Measurements from ENCODE around the gene NAV1. TPM values are rescaled to one million over a fixed set of nuclear protein-coding genes. Genes with fewer than 3 reads are reported as not detected.

Gene NAV1
- total RNA-seq, 1 donor from 2014 or later: 288 TPM

DNA sequence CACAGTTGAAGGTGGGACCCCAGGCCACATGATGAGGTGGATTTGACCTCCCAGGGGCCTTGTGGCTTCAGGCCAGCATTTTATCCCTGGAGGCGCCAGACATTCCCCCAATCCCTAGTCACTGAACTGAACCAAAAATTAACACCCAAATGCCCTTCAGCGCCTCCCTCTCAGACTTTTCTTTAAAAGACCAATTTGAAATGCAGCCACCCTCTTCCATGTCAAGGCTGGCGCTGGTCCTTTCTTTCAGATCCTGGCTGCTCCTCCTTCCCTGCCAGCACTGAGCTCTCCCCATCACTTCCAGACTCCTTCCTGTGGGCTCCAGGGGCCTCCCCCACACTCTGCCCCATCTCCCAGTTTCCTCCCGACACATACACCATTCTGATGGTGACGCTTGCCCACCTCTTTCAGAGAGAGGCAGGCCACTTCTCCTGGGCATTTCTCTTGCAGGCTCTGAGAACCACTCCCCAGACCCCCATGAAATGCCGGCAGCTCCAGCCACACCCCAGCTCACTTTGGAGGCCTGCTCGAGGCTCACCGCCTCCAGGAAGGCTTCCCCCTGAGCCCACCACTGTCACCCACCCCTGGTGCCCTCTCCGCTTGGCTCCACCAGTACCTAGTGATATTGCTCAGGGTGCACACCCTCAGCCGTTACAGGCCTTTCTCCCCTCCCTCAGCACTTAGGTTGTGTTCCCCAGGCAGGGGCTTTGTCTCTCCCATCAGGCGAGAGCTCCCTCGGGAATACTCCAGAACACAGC lies 27.0 kb downstream of the NAV1 start:
- no peaks in the 10 kb centered on the region for H3K27me3 Mint-ChIP-seq (ENCODE audit: unreplicated experiment)
- H3K4me1 Mint-ChIP-seq (ENCODE audit: unreplicated experiment): peaks cover 46% of the 10 kb centered on the region

DNA sequence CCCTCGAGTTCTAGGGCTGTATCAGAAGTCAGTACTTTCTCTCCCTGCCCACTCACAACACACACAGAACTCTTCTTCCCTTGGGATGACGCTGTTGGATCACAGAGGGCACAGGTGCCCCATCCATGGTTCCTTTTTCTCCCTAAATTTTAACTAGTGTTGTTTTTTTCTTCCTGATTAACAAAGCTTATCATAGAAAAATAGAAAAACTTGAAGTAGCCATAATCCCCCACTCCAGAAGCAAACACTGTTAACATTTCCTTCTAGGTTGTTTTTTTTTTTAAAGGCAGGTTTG lies 27.5 kb downstream of the NAV1 start:
- H3K27me3 Mint-ChIP-seq (ENCODE audit: unreplicated experiment): no peaks in the 10 kb centered on the region
- H3K9me3 Mint-ChIP-seq (ENCODE audit: unreplicated experiment): no peaks in the 10 kb centered on the region
- no peak overlapping the region for H3K4me3 Mint-ChIP-seq (ENCODE audit: unreplicated experiment)
- H3K4me1 Mint-ChIP-seq (ENCODE audit: unreplicated experiment): peaks cover 40% of the 10 kb centered on the region
- TF ChIP-seq, protein P1, sequence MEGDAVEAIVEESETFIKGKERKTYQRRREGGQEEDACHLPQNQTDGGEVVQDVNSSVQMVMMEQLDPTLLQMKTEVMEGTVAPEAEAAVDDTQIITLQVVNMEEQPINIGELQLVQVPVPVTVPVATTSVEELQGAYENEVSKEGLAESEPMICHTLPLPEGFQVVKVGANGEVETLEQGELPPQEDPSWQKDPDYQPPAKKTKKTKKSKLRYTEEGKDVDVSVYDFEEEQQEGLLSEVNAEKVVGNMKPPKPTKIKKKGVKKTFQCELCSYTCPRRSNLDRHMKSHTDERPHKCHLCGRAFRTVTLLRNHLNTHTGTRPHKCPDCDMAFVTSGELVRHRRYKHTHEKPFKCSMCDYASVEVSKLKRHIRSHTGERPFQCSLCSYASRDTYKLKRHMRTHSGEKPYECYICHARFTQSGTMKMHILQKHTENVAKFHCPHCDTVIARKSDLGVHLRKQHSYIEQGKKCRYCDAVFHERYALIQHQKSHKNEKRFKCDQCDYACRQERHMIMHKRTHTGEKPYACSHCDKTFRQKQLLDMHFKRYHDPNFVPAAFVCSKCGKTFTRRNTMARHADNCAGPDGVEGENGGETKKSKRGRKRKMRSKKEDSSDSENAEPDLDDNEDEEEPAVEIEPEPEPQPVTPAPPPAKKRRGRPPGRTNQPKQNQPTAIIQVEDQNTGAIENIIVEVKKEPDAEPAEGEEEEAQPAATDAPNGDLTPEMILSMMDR (IDR thresholded peaks at IDR 0.05): no peak
- no peak overlapping the region for H3K27ac Mint-ChIP-seq (ENCODE audit: unreplicated experiment)
- no peak for DNase-seq (ENCODE audit: extremely low spot score, unreplicated experiment)
- H3K36me3 Mint-ChIP-seq (ENCODE audit: unreplicated experiment): no peaks in the 10 kb centered on the region

More for the DNA sequence above, 27.0 kb downstream of the NAV1 start:
- Mint-ChIP-seq H3K9me3 (ENCODE audit: unreplicated experiment) (no peaks in the 10 kb centered on the region), H3K4me3 (ENCODE audit: unreplicated experiment) (no peak overlapping the region), H3K27ac (ENCODE audit: unreplicated experiment) (peak overlapping the region; percentile 42), H3K36me3 (ENCODE audit: unreplicated experiment) (no peaks in the 10 kb centered on the region)
- no peak for DNase-seq (ENCODE audit: extremely low spot score, unreplicated experiment)
- TF ChIP-seq, protein P1 (IDR thresholded peaks at IDR 0.05): no peak

DNA sequence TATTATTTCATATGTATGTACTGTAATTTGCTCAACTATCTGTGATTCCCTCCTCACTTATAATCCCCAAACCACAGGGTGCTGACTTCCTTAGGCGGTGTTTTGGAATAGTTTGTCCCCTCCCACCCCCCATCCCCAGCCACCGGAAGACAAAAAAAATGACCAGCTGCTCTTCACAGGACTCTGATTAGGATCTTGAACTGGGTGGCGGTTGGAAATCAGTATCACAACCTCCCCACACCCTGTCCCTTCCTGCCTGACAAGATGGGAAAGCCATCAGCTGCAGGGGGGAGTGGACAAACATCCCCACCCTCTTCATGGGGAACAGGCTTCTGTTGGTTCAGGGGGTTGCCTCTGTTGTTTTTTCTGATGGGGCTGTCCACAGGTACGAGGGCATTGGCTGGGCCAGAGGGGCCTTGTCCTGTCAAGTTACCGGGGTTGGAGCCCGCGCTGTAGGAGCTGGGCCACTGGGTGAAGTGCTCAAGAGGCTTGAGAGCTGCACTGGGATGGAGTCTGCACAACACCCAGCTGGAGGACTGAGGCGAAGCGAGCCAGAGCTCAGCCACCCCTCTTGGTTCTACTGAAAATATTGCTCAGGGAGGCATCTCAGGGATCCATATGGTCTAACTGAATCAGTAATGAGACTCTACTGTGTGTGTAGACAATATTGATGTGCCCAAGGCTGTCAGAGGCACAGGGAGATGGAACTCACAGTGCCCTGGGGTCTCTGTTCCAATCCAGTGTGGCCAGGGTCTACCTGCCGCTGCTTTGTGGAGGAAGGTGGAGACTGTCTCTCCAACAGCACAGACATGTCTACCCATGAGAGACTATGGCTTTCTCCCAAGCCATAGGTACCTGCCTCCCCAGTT lies 28.2 kb downstream of the NAV1 start:
- H3K27ac Mint-ChIP-seq (ENCODE audit: unreplicated experiment): no peak overlapping the region
- no peak for DNase-seq (ENCODE audit: extremely low spot score, unreplicated experiment)
- H3K9me3 Mint-ChIP-seq (ENCODE audit: unreplicated experiment): no peaks in the 10 kb centered on the region
- no peaks in the 10 kb centered on the region for H3K36me3 Mint-ChIP-seq (ENCODE audit: unreplicated experiment)
- TF ChIP-seq, protein P1 (IDR thresholded peaks at IDR 0.05): no peak
- no peak overlapping the region for H3K4me3 Mint-ChIP-seq (ENCODE audit: unreplicated experiment)
- H3K4me1 Mint-ChIP-seq (ENCODE audit: unreplicated experiment): peaks cover 33% of the 10 kb centered on the region
- H3K27me3 Mint-ChIP-seq (ENCODE audit: unreplicated experiment): no peaks in the 10 kb centered on the region

DNA sequence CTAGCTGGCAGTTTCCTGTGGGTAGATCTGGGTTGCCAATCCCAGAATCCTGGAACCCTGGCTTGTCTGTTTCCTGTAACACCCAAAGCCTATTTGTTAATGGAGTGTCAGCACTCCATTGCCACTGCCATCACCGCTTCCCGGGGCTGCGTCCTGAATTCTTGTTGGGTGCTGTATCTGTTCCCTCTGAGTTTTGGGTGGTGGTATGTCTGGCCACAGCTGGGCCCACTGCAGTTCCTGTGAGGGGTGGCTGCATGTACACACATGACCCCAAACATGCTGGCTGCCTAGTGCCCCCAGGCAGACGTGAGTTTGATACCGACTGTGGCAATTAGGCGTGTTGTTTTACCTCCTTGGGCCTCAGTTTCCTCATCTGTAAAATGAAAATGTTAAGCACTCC lies 29.3 kb downstream of the NAV1 start:
- Mint-ChIP-seq H3K4me1 (ENCODE audit: unreplicated experiment) (peaks cover 22% of the 10 kb centered on the region), H3K27ac (ENCODE audit: unreplicated experiment) (no peak overlapping the region), H3K27me3 (ENCODE audit: unreplicated experiment) (no peaks in the 10 kb centered on the region), H3K9me3 (ENCODE audit: unreplicated experiment) (no peaks in the 10 kb centered on the region), H3K36me3 (ENCODE audit: unreplicated experiment) (no peaks in the 10 kb centered on the region), H3K4me3 (ENCODE audit: unreplicated experiment) (no peak overlapping the region)
- TF ChIP-seq, protein P1 (IDR thresholded peaks at IDR 0.05): no peak
- DNase-seq (ENCODE audit: extremely low spot score, unreplicated experiment): no peak

DNA sequence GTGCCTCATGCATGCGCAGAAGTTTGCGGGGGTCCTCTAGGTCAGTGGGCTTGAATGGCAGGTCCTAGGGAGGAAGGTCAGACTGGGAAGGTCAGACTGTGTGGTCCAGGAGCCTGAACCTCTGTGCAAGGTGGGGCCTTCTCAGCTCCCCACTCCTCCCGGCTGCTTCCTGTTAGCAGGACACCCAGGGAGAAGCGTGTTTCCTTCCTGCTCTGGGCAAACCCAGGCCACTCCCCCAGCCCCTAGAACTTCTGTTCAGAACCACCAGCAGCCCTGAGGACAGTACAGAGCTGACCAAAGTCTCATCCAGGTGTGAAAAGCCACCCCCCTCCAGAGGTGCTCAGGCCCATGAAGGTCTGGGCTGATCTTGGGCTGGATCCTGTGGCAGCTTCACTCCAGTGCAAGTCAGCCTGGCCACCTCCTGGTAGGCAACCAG lies 29.9 kb downstream of the NAV1 start:
- TF ChIP-seq, protein P1 (IDR thresholded peaks at IDR 0.05): no peak
- H3K27ac Mint-ChIP-seq (ENCODE audit: unreplicated experiment): no peak overlapping the region
- H3K27me3 Mint-ChIP-seq (ENCODE audit: unreplicated experiment): no peaks in the 10 kb centered on the region
- no peaks in the 10 kb centered on the region for H3K36me3 Mint-ChIP-seq (ENCODE audit: unreplicated experiment)
- H3K9me3 Mint-ChIP-seq (ENCODE audit: unreplicated experiment): no peaks in the 10 kb centered on the region
- peaks cover 16% of the 10 kb centered on the region for H3K4me1 Mint-ChIP-seq (ENCODE audit: unreplicated experiment)
- no peak for DNase-seq (ENCODE audit: extremely low spot score, unreplicated experiment)
- no peak overlapping the region for H3K4me3 Mint-ChIP-seq (ENCODE audit: unreplicated experiment)

Measured in osteocyte (in vitro differentiated cells).